GM08714 (cell line): Measurements from ENCODE around the gene STXBP3.

Source experiments
- H3K4me3 ChIP-seq: fragments of 200-500 bp; sonication (Bioruptor generic); 2 replicates; pipeline ENCODE4 v1.5.1; 2014; ENCODE audit warnings: mild to moderate bottlenecking, low read length, inconsistent platforms
- ZNF274 ChIP-seq: IDR thresholded peaks from 2 replicates; pipeline ENCODE4 v1.6.1; 2012; ENCODE audit warnings: mild to moderate bottlenecking, low read depth, low read length

The STXBP3 gene

DNA sequence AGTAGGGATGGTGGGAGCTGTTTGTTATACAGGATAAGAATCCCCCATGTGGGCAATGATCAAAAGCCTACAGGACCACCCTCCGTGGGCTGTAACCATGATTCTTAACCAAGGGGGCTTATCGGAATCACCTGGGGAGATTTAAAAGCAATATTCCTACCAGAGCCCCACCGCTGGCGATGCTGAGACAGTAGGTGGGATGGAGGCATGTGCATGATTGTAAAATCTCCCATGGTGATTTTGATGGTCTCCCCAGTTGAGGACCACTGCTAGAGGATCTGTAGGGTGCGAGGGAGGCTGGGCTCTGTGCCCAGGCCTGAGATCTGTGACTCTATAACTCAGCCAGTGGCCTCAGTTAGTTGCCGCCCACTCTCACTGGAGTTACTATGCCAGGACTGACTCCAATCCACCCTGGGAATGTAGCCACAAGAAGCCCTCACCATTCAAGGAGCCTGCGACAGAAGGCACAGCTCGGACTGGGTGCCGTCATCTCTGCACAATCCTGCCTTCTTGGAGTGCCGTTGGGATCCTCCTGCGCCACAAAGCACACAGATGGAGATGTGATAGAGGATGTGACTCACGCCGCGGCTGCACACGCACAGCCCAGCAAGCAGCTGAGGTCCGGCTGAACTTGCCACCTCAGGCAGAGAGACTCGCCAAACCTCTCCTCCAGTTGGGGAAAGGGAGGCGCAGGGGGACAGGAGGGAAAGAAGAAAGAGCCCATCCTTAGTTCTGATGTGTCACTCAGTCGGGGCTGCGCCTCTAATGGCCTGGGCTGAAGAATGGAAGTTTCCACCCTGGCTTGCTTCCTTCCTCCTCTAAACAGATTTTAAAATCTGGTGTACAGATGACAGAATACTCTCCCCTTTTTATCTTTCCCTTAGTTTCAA lies 83.9 kb downstream of the STXBP3 start:
- TF ChIP-seq ZNF274 = no peak
- no peak overlapping the region for H3K4me3 ChIP-seq

DNA sequence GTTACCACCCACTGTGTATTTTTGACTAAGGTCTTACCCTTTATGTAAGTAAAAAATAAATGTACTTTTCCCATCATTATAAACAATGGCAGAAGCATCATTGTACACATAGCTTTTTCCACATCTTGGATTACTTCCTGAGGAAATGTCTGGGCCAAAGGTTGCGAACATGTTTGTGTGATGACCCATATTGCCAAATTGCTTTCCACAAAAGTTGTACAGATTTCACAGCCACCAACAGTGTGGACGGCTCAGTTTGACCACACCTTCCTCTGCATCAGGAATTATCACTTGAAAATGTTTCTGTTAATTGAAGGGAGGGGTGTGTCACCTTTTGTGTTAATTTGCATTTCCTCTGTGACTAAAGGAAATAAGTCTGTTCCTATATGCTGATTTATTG lies 84.8 kb downstream of the STXBP3 start:
- no peak overlapping the region for H3K4me3 ChIP-seq
- TF ChIP-seq ZNF274 = no peak

DNA sequence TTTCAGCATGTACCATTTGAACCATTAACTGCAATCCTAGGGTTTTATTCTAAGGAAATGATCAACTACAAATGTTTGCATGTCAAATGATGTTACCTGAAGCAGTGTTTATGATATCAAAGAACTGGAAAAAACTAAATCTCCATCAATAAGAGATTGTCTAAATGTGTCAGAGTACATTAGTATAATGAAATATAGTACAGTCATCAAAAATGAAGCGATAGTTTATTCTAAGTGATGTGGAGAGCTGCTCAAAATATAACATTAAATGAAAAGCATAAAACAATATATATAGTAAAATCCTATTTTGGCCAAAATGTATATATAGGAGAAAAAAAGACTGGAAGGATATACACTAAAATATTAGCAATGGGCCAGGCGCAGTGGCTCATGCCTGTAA lies 86.5 kb downstream of the STXBP3 start:
- no peak overlapping the region for H3K4me3 ChIP-seq
- no peak for TF ChIP-seq ZNF274

DNA sequence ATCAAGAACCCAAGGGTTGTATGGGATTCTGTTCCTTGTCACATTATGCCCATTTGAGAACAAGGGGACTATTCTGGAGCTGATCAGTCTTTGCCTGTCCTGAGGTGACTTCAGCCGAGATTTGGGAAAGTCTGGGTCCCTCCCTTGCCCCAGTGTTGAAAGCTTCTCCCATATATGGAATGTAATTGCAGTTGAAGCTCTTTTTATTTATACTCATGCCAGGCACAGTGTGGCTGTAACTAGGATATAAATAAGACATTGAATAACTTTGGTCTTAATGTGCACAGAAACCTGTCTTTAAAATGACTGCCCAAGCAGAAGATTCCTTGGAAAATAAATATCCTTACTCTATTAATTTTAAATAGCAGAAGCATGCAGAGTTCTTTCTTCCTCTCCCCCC lies 95.2 kb downstream of the STXBP3 start:
- no peak for TF ChIP-seq ZNF274
- no peak overlapping the region for H3K4me3 ChIP-seq

DNA sequence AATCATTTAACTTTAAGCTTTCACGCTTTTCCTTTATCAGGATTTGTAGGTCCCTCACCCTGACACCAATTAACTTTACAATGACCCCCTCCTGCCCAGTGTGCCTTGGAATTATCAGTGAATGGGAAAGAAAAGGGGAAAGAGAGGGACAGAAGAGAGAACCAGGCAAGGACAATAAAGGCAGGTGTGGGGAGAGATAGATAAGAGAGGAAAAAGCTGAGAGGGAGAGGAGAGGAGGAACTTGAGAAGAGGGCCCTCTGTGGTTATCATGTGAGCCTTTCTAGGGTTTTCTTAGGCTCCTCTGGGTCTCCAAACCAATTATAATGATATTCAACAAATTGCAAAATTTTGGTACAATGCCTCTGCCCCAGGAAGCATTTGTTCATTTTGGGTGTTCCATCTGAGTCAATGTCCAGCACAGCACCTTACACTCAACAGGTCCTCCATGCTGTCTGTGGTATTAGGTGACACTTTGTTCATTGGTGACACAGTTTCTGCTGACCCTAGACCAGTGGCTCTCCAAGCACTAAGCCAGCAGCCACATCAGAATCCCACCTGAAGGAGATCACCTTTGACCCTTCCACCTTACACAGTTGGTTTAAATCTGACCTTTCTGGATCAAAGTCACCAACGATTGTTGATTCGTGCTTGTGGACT lies 96.2 kb downstream of the STXBP3 start:
- no peak for TF ChIP-seq ZNF274
- H3K4me3 ChIP-seq = no peak overlapping the region

DNA sequence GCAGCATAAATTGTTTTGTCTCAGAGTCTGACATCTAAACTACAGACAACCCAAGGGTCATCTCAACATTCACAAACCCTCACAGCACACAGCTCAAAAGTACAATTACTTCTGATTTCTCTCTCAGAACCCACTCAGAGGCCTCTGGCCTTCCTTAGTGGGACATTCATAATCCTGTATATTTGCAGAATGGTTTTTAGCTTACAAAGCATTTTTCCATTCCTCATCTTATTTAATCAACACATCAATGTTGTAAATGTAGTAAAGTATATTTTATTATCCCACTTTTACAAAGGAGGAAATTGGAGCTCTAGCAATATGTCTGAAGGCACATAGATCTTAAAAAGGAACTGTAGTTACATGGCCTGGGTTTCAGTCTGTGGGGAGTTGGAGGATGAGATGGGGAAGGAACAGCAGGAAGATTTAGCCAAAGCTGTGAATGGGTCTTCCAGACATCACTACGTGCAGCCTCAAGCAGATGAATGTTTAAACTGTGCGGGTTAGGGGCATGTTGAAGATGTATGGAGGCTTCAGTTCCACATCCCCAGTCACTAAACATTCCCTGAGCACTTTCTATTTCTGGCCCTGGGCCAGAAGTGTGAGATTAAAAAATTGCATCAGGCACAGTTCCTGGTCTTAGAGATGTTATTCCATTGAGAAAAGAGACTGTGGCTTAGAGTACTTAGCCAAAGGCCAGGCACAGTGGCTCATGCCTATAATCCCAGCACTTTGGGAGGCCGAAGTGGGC lies 97.1 kb downstream of the STXBP3 start:
- no peak overlapping the region for H3K4me3 ChIP-seq
- no peak for TF ChIP-seq ZNF274

DNA sequence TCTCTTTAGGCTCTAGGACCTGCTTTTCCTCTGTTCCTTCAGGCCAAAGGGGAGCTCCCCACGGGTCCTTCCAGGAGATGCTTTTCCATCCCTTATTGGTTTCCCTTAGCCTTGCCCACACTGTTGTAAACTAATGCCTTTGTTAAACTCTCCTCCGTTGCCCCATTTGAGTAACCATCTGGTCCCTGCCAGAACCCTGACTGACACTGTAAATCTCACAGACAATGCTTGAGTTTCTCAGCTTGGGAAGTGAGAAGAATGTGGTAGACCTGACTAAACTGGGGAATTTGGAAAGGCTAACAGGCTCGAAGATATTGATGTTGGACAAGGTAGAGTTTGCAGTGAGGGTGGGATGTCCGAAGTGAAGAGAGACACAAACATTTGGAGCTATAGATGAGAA lies 99.0 kb downstream of the STXBP3 start:
- no peak overlapping the region for H3K4me3 ChIP-seq
- no peak for TF ChIP-seq ZNF274

DNA sequence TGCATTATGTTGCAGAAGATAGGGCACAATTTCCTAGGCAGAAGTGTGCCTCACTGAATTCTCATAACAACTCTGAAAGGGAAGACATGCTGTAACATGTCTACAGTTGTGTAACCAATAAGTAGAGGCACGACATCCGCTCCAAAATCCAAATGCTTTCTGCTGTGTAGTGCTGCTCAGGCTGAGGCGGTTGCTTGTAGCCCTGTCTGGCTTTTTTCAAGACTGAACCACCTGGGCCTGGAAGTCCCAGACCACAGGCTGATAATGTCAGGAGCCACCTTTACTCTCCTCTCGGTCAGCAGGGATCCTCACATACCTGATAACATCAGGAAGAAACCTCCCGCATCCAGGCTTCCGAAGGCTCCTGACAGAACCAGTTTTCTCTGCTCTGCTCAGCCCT lies 99.5 kb downstream of the STXBP3 start:
- H3K4me3 ChIP-seq = no peak overlapping the region
- no peak for TF ChIP-seq ZNF274

DNA sequence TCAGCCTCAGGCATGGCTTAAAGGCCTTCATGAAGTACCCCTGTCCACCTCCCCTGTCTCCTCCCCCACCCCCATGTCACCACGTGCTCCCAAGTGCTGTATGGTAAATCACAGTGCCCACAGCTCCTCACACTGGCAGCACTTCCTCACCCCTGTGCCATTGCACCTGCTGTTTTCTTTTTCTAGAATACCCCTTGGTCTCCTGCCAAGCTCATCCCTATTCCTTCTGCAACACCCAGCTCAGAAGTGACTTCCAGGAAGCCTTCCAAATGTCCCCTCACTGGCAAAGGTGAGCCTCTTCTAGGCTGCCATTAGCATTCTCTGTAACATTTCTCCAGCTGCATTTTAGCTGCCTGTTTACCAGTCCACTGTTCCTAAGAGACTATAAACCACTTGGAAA lies 101.0 kb downstream of the STXBP3 start:
- no peak overlapping the region for H3K4me3 ChIP-seq
- no peak for TF ChIP-seq ZNF274

DNA sequence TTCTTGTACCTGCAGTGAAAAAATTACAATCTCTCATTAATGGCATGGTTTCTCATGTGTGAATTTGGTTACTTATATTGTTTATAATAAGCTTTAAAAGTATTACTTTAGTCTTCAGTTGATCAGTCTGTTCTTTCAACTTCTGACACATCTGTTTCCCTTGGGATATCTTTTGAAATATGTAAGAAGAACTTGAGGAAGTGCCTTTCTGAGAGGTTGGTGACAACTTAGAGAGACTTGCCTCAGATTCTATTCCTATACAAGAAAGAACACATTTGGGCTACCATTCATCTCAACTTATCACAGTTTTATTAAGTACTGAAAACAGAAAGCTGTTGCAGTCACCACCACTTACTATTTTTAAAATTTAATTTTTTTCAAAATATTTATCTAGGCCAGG lies 102.3 kb downstream of the STXBP3 start:
- TF ChIP-seq ZNF274 = no peak
- no peak overlapping the region for H3K4me3 ChIP-seq

DNA sequence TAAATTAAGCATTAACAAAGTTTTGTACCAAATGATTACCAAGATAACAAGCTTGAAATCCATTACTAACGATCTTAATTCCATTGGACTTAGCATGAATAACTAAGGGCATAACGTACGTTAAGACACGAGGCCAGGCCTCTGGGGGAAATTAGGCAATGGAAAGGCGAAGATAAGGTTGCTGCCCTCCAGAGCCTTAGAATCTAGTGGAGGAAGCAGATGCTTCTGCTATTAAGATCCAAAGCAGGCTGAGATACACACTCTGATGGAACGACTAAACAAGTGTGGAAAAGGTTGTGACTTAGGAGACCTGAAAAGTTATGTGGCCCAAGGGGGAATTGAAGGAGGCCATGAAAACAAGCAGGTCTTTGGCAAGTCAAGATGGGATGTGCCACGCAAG lies 104.5 kb downstream of the STXBP3 start:
- no peak overlapping the region for H3K4me3 ChIP-seq
- no peak for TF ChIP-seq ZNF274

DNA sequence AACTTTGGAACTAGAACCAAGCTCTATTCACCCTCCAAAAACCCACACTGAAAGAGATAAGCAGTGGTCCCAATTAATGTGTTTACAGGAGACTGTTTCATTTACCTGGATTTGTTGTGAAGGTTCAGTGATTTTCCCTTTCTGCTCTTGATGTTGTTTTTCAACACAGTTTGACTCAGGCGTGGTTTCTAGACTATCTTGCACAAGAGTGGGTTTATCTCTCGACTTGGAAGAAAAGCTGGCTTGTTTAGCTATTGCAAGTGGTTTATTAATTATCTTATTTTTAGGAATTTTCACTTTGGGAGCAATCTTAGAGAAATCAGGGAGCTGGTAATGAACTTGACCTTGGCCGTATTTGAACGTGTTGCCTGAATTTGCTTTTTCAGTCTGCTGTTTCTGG lies 105.1 kb downstream of the STXBP3 start:
- no peak for TF ChIP-seq ZNF274
- no peak overlapping the region for H3K4me3 ChIP-seq

DNA sequence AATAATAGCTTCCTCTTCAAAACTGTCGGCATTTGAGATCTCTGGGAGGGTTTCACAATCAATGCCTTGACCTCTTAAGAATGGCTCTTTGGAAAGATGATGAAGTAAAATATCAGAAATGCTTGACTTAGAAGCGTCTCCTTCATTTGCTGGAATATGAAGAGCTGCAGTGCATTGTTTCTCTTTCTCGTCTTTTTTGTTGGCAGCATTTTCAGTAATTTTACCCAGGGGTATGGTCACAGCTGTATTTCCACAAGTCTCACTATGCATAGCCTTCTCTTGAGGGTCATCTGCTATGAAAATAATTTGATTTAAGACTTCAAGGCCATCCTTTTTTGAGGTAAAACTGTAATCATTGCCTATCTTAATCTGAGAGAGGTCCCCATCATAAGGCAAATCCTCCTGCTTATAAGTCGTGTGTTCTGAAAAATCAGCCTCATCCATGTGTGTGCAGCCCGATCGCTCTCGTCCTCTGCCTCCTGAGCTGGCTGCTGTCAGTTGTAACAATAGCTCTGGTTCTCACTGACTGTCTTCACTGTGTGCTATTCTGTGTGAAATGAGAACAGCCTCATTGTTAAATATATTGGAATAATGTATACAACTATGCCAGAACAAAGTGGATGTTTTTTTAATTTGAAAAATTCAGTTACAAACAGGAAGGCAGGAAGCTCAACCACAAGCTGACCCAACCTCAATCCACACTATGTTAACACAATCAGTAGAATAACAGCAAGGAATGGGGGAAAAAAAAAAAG lies 105.9 kb downstream of the STXBP3 start:
- TF ChIP-seq ZNF274 = no peak
- H3K4me3 ChIP-seq = no peak overlapping the region
